Loucy (cell line): ENCODE measurements around the gene SHROOM3.
"Not testable (repeated sequence)": the region's sequence is repeated elsewhere in the genome, so short reads cannot be mapped to it uniquely, and the experiment has no call there.

Experiments used
- H2AFZ ChIP-seq: fragments of 200-600 bp; sonication (generic); 2 replicates; pipeline ENCODE4 v1.6.0; 2016; ENCODE audit warnings: antibody characterized with exemption, mild to moderate bottlenecking, low read length, moderate library complexity
- H3F3A ChIP-seq: fragments of 200-600 bp; 2 replicates; pipeline ENCODE4 v1.6.0; 2016; ENCODE audit warnings: antibody characterized with exemption, low read depth, mild to moderate bottlenecking
- H3K27me3 ChIP-seq: fragments of 200-600 bp; sonication (generic); 2 replicates; pipeline ENCODE4 v1.6.1; 2014; ENCODE audit warnings: low read length, mild to moderate bottlenecking; ENCODE audit not compliant: insufficient read depth, poor library complexity, severe bottlenecking
- H3K36me3 ChIP-seq: fragments of 200-600 bp; sonication (generic); 2 replicates; pipeline ENCODE4 v1.6.1; 2016; ENCODE audit warnings: low read length; ENCODE audit not compliant: insufficient read depth
- H3K4me1 ChIP-seq: fragments of 200-600 bp; sonication (generic); 2 replicates; pipeline ENCODE4 v1.5.1; 2014; ENCODE audit warnings: low read length, mild to moderate bottlenecking; ENCODE audit not compliant: insufficient read depth, poor library complexity, severe bottlenecking
- H3K4me2 ChIP-seq: fragments of 200-600 bp; sonication (generic); 2 replicates; pipeline ENCODE4 v1.6.0; 2014; ENCODE audit warnings: antibody characterized with exemption, low read length, low read depth, mild to moderate bottlenecking; ENCODE audit not compliant: poor library complexity, severe bottlenecking
- H3K4me3 ChIP-seq: fragments of 200-600 bp; sonication (generic); 2 replicates; pipeline ENCODE4 v1.5.1; 2014; ENCODE audit warnings: low read length, mild to moderate bottlenecking, mixed read lengths; ENCODE audit not compliant: poor library complexity, severe bottlenecking
- H3K79me2 ChIP-seq: fragments of 200-600 bp; sonication (generic); 2 replicates; pipeline ENCODE4 v1.6.1; 2014; ENCODE audit warnings: low read length; ENCODE audit not compliant: insufficient read depth
- H3K9ac ChIP-seq: fragments of 200-600 bp; sonication (generic); 2 replicates; pipeline ENCODE4 v1.6.0; 2014; ENCODE audit warnings: mild to moderate bottlenecking, low read depth, low read length, moderate library complexity; ENCODE audit not compliant: poor library complexity, severe bottlenecking
- H3K9me2 ChIP-seq: fragments of 200-600 bp; sonication (generic); replicated peaks from 2 replicates; pipeline ENCODE4 v1.6.1; 2016; ENCODE audit warnings: low read depth, low read length, mixed read lengths
- H3K9me3 ChIP-seq: fragments of 200-600 bp; sonication (generic); 2 replicates; pipeline ENCODE4 v1.6.1; 2014; ENCODE audit warnings: mild to moderate bottlenecking, antibody characterized with exemption, low read length, low read depth; ENCODE audit not compliant: insufficient read depth
- H4K20me1 ChIP-seq: fragments of 200-600 bp; sonication (generic); 2 replicates; pipeline ENCODE4 v1.6.0; 2014; ENCODE audit warnings: antibody characterized with exemption, low read length, mild to moderate bottlenecking; ENCODE audit not compliant: insufficient read depth, poor library complexity, severe bottlenecking
- CTCF ChIP-seq: fragments of 200-600 bp; sonication (generic); conservative IDR thresholded peaks from 2 replicates; pipeline ENCODE4 v1.5.1; 2014; ENCODE audit warnings: mild to moderate bottlenecking, antibody characterized with exemption, low read length
- EZH2phosphoT487 ChIP-seq: fragments of 200-600 bp; IDR thresholded peaks from 2 replicates; pipeline ENCODE4 v1.6.1; 2018; ENCODE audit warnings: antibody characterized with exemption, mild to moderate bottlenecking, moderate library complexity, borderline replicate concordance

The SHROOM3 gene

GRCh38 chr4:76420762-76421581, 14.1 kb upstream of the SHROOM3 start, which contains the start of gene CCDC158:
Gene CCDC158 (minus strand): TSS chr4:76421141. CDS start chr4:76403207, 17,934 bp downstream.
- Histone ChIP-seq H3K9ac (no peak within 1 kb of the TSS), H3K79me2 (no peaks in the 10 kb centered on the region), H3K4me1 (no peaks in the 10 kb centered on the region), H3K4me3 (no peak within 1 kb of the TSS), H3K9me3 (no peaks in the 10 kb centered on the region), H2AFZ (no peak within 1 kb of the TSS), H3K9me2 (no peaks in the 10 kb centered on the region), H3K27me3 (no peaks in the 10 kb centered on the region), H3F3A (no peaks in the 10 kb centered on the region), H3K4me2 (no peak within 1 kb of the TSS), H4K20me1 (no peaks in the 10 kb centered on the region), H3K36me3 (no peaks in the 10 kb centered on the region)
- TF ChIP-seq EZH2phosphoT487 (no peak), CTCF (no peak)

GRCh38 chr4:76423159-76423558, 11.9 kb upstream of the SHROOM3 start:
- H3K36me3 ChIP-seq, H3K4me2 ChIP-seq, H4K20me1 ChIP-seq, H3F3A ChIP-seq, H3K9me2 ChIP-seq, H3K79me2 ChIP-seq, H3K4me1 ChIP-seq, H3K9ac ChIP-seq, H3K9me3 ChIP-seq, H2AFZ ChIP-seq, H3K4me3 ChIP-seq, H3K27me3 ChIP-seq: not testable (repeated sequence)

- Histone ChIP-seq H3K9ac (no peak overlapping the region), H3K9me3 (no peaks in the 10 kb centered on the region), H3K79me2 (no peaks in the 10 kb centered on the region), H3K36me3 (no peaks in the 10 kb centered on the region), H3K4me1 (no peaks in the 10 kb centered on the region), H3K4me2 (no peak overlapping the region), H3K4me3 (no peak overlapping the region), H3K9me2 (no peaks in the 10 kb centered on the region), H4K20me1 (no peaks in the 10 kb centered on the region), H3F3A (no peaks in the 10 kb centered on the region), H3K27me3 (no peaks in the 10 kb centered on the region), H2AFZ (0 out of 2 replicates have a peak overlapping the region, but pooled peaks have one; percentile 28)
- TF ChIP-seq CTCF (no peak), EZH2phosphoT487 (no peak)
Measured at GRCh38 chr4:76426272-76426671, 8.8 kb upstream of the SHROOM3 start.

GRCh38 chr4:76429636-76430035, 5.4 kb upstream of the SHROOM3 start:
- Histone ChIP-seq H3K9me2 (no peaks in the 10 kb centered on the region), H3K9me3 (no peaks in the 10 kb centered on the region), H3K4me1 (peaks cover under 1% of the 10 kb centered on the region), H2AFZ (peak overlapping the region; percentile 29), H3K36me3 (no peaks in the 10 kb centered on the region), H3K9ac (no peak overlapping the region), H4K20me1 (no peaks in the 10 kb centered on the region), H3K4me3 (no peak overlapping the region), H3K27me3 (no peaks in the 10 kb centered on the region), H3F3A (no peaks in the 10 kb centered on the region), H3K79me2 (no peaks in the 10 kb centered on the region), H3K4me2 (no peak overlapping the region)
- TF ChIP-seq EZH2phosphoT487 (no peak), CTCF (no peak)
